Neuronal stem cell (in vitro differentiated cells): ENCODE data around the gene IFNE.

ENCODE experiments used
- DNase-seq: peaks from one replicate; pipeline ENCODE4 v3.0.0-alpha.2; 2013; ENCODE audit warnings: low spot score
- H2AFZ ChIP-seq: one replicate; pipeline ENCODE4 v1.6.1; 2013; ENCODE audit warnings: mild to moderate bottlenecking, low read length, inconsistent platforms
- H2AK5ac ChIP-seq: 2 replicates; pipeline ENCODE4 v1.6.1; 2013; ENCODE audit warnings: low read depth, mild to moderate bottlenecking, inconsistent platforms, low read length, moderate library complexity, mixed read lengths
- H2BK120ac ChIP-seq: 2 replicates; pipeline ENCODE4 v1.6.1; 2013; ENCODE audit warnings: low read depth, mild to moderate bottlenecking, inconsistent platforms, low read length, moderate library complexity, mixed read lengths
- H2BK12ac ChIP-seq: one replicate; pipeline ENCODE4 v1.6.1; 2013; ENCODE audit warnings: low read length, inconsistent platforms
- H2BK15ac ChIP-seq: 2 replicates; pipeline ENCODE4 v1.6.1; 2013; ENCODE audit warnings: mild to moderate bottlenecking, low read length, inconsistent platforms, mixed read lengths
- H2BK5ac ChIP-seq: one replicate; pipeline ENCODE4 v1.6.1; 2013; ENCODE audit warnings: inconsistent platforms, mild to moderate bottlenecking, low read length, moderate library complexity
- H3K14ac ChIP-seq: one replicate; pipeline ENCODE4 v1.6.1; 2013; ENCODE audit warnings: low read length, inconsistent platforms
- H3K18ac ChIP-seq: 2 replicates; pipeline ENCODE4 v1.6.1; 2013; ENCODE audit warnings: low read length, inconsistent platforms
- H3K23ac ChIP-seq: 2 replicates; pipeline ENCODE4 v1.6.1; 2013; ENCODE audit warnings: low read depth, mild to moderate bottlenecking, mixed read lengths, low read length, inconsistent platforms; ENCODE audit not compliant: poor library complexity
- H3K27ac ChIP-seq: replicated peaks from 3 replicates; pipeline ENCODE4 v1.5.1; 2013; ENCODE audit warnings: low read length, inconsistent platforms
- H3K27me3 ChIP-seq, 3 experiments: 2 replicates each; pipeline ENCODE4 v1.6.1; 2013; ENCODE audit warnings: low read length in 3 of 3, mild to moderate bottlenecking in 2 of 3, inconsistent platforms in 1 of 3, low read depth in 1 of 3, mixed read lengths in 1 of 3, moderate library complexity in 1 of 3; ENCODE audit not compliant: control insufficient read depth in 3 of 3, insufficient read depth in 3 of 3
- H3K36me3 ChIP-seq, 2 donors: replicated peaks in 1 of 2; 2 replicates each; pipeline ENCODE4 v1.6.1; 2013; ENCODE audit warnings: low read length in 2 of 2; ENCODE audit not compliant: control insufficient read depth in 2 of 2, insufficient read depth in 2 of 2
- H3K4ac ChIP-seq: 2 replicates; pipeline ENCODE4 v1.6.1; 2013; ENCODE audit warnings: inconsistent platforms, mild to moderate bottlenecking, low read length, moderate library complexity
- H3K4me1 ChIP-seq, 2 donors: 1 replicate in 1 of 2; 2 replicates in 1 of 2; pipeline ENCODE4 v1.6.1; 2013; ENCODE audit warnings: low read length in 2 of 2, low read depth in 1 of 2; ENCODE audit not compliant: control insufficient read depth in 2 of 2, insufficient read depth in 1 of 2
- H3K4me2 ChIP-seq: one replicate; pipeline ENCODE4 v1.6.1; 2013; ENCODE audit warnings: mild to moderate bottlenecking, low read length, inconsistent platforms; ENCODE audit not compliant: insufficient read depth, poor library complexity, severe bottlenecking
- H3K4me3 ChIP-seq, 2 donors: 2 replicates each; pipeline ENCODE4 v1.5.1; 2013; ENCODE audit warnings: low read length in 2 of 2, mild to moderate bottlenecking in 2 of 2, inconsistent platforms in 1 of 2, moderate library complexity in 1 of 2
- H3K79me1 ChIP-seq: one replicate; pipeline ENCODE4 v1.6.1; 2013; ENCODE audit warnings: low read depth, mild to moderate bottlenecking, inconsistent platforms, low read length, moderate library complexity
- H3K9ac ChIP-seq: one replicate; pipeline ENCODE4 v1.6.1; 2013; ENCODE audit warnings: mild to moderate bottlenecking, low read depth, low read length, inconsistent platforms; ENCODE audit not compliant: poor library complexity
- H3K9me3 ChIP-seq, 2 donors: replicated peaks in 1 of 2; 2 replicates each; pipeline versions ENCODE3 to v1.6.1; 2013; ENCODE audit warnings: low read length in 2 of 2, mild to moderate bottlenecking in 2 of 2, inconsistent platforms in 1 of 2, low read depth in 1 of 2, mixed read lengths in 1 of 2, moderate library complexity in 1 of 2; ENCODE audit not compliant: control insufficient read depth in 2 of 2, insufficient read depth in 1 of 2
- H4K8ac ChIP-seq: one replicate; pipeline ENCODE4 v1.6.1; 2013; ENCODE audit warnings: low read depth, mild to moderate bottlenecking, inconsistent platforms, low read length, moderate library complexity
- H4K91ac ChIP-seq: one replicate; pipeline ENCODE4 v1.6.1; 2013; ENCODE audit warnings: low read length, low read depth, mild to moderate bottlenecking, inconsistent platforms; ENCODE audit not compliant: poor library complexity
- WGBS, 2 donors: extraction: QIAGEN DNeasy Blood & Tissue Kit; methylation state at CpG; one replicate each; pipeline ENCODE4 v1.1.7; 2013; ENCODE audit warnings: missing lambda C conversion rate in 2 of 2, mixed read lengths in 1 of 2; ENCODE audit not compliant: insufficient read length in 2 of 2, insufficient replicate concordance in 1 of 2; ENCODE audit errors: extremely low coverage in 2 of 2; 5-methylcytosine and 5-hydroxymethylcytosine counted together

Gene IFNE

GRCh38 chr9:21491756-21492155, 9.6 kb upstream of the IFNE start:
- no peak overlapping the region for H2BK5ac ChIP-seq

GRCh38 chr9:21481470-21482056, 550 bp downstream of the IFNE start:
- H3K23ac ChIP-seq: no peak overlapping the region
- H3K27ac ChIP-seq: no peak overlapping the region
- H4K8ac ChIP-seq: no peak overlapping the region
- no peak overlapping the region for H2BK15ac ChIP-seq
- H2BK12ac ChIP-seq: no peak overlapping the region
- H3K9me3 ChIP-seq: no peaks in the 10 kb centered on the region
- H2BK5ac ChIP-seq: no peak overlapping the region
- H3K27me3 ChIP-seq: no peaks in the 10 kb centered on the region
- no peak overlapping the region for H3K18ac ChIP-seq
- no peaks in the 10 kb centered on the region for H3K36me3 ChIP-seq
- H3K9ac ChIP-seq: no peak overlapping the region
- H3K4me2 ChIP-seq: no peak overlapping the region
- H3K79me1 ChIP-seq: no peaks in the 10 kb centered on the region
- H3K14ac ChIP-seq: no peak overlapping the region
- H2AFZ ChIP-seq: no peak overlapping the region
- no peak overlapping the region for H2BK120ac ChIP-seq
- no peak overlapping the region for H3K4ac ChIP-seq
- WGBS, 2 donors: no CpG with 5 or more reads among the region's 1 CpG
- no peaks in the 10 kb centered on the region for H3K4me1 ChIP-seq
- H2AK5ac ChIP-seq: no peak overlapping the region
- DNase-seq: no peak
- no peak overlapping the region for H3K4me3 ChIP-seq
- H4K91ac ChIP-seq: no peak overlapping the region

More at GRCh38 chr9:21491756-21492155, 9.6 kb upstream of the IFNE start:
- Histone ChIP-seq H3K4me1 (peaks cover 0 to 1% of the 10 kb centered on the region in 2 donors), H3K9me3 (no peaks in the 10 kb centered on the region), H3K27ac (no peak overlapping the region), H3K4me3 (no peak overlapping the region), H4K91ac (no peak overlapping the region), H3K4ac (no peak overlapping the region), H2AFZ (no peak overlapping the region), H3K4me2 (no peak overlapping the region), H2BK15ac (no peak overlapping the region), H4K8ac (no peak overlapping the region), H3K79me1 (no peaks in the 10 kb centered on the region), H3K18ac (no peak overlapping the region), H2BK120ac (no peak overlapping the region), H2BK12ac (no peak overlapping the region), H3K14ac (no peak overlapping the region), H3K27me3 (no peaks in the 10 kb centered on the region), H3K23ac (no peak overlapping the region), H2AK5ac (no peak overlapping the region), H3K9ac (no peak overlapping the region), H3K36me3 (no peaks in the 10 kb centered on the region)
- DNase-seq: no peak
- no CpG with 5 or more reads among the region's 1 CpG for WGBS, 2 donors

- no peak overlapping the region for H3K23ac ChIP-seq
- no peak overlapping the region for H3K4me2 ChIP-seq
- no peak overlapping the region for H2AK5ac ChIP-seq
- H4K8ac ChIP-seq: no peak overlapping the region
- no peak overlapping the region for H2BK15ac ChIP-seq
- no peaks in the 10 kb centered on the region for H3K79me1 ChIP-seq
- DNase-seq: no peak
- H3K9ac ChIP-seq: no peak overlapping the region
- no peak overlapping the region for H2BK12ac ChIP-seq
- no peak overlapping the region for H2AFZ ChIP-seq
- no peaks in the 10 kb centered on the region for H3K9me3 ChIP-seq
- no peaks in the 10 kb centered on the region for H3K36me3 ChIP-seq
- H3K14ac ChIP-seq: no peak overlapping the region
- no peak overlapping the region for H4K91ac ChIP-seq
- H3K4ac ChIP-seq: no peak overlapping the region
- H3K4me1 ChIP-seq: no peaks in the 10 kb centered on the region
- no peak overlapping the region for H3K27ac ChIP-seq
- no peaks in the 10 kb centered on the region for H3K27me3 ChIP-seq
- no CpG with 5 or more reads among the region's 8 CpGs for WGBS, 2 donors
- no peak overlapping the region for H2BK5ac ChIP-seq
- H3K4me3 ChIP-seq: no peak overlapping the region
- H2BK120ac ChIP-seq: no peak overlapping the region
- H3K18ac ChIP-seq: no peak overlapping the region
Observed at GRCh38 chr9:21479152-21479702, 2.9 kb downstream of the IFNE start.

- Histone ChIP-seq H3K4ac (no peak overlapping the region), H3K27me3 (no peaks in the 10 kb centered on the region), H2BK15ac (no peak overlapping the region), H4K91ac (no peak overlapping the region), H3K14ac (no peak overlapping the region), H3K23ac (no peak overlapping the region), H2BK120ac (no peak overlapping the region), H2BK12ac (no peak overlapping the region), H3K18ac (no peak overlapping the region), H3K4me3 (no peak overlapping the region), H3K79me1 (no peaks in the 10 kb centered on the region), H3K27ac (no peak overlapping the region), H3K36me3 (no peaks in the 10 kb centered on the region), H3K4me1 (no peaks in the 10 kb centered on the region), H4K8ac (no peak overlapping the region), H3K9me3 (no peaks in the 10 kb centered on the region), H2AK5ac (no peak overlapping the region), H2BK5ac (no peak overlapping the region), H2AFZ (no peak overlapping the region), H3K4me2 (no peak overlapping the region), H3K9ac (no peak overlapping the region)
- WGBS, 2 donors: no CpG with 5 or more reads among the region's 2 CpGs
- DNase-seq: no peak
Observed at GRCh38 chr9:21477466-21477865, 4.6 kb downstream of the IFNE start.
